OCI-LY3 (cell line): ENCODE measurements around the gene PIEZO1.

Experiments used
- H2AFZ ChIP-seq: fragments of 200-600, 300-600 bp; shearing (Covaris generic); 2 replicates; pipeline ENCODE4 v1.6.0; 2014; ENCODE audit warnings: antibody characterized with exemption, low read depth, low read length
- H3K27ac ChIP-seq: fragments of 200-600, 300-600 bp; sonication (generic); 2 replicates; pipeline ENCODE4 v1.5.1; 2014; ENCODE audit warnings: mild to moderate bottlenecking, low read length, moderate library complexity, mixed read lengths
- H3K27me3 ChIP-seq: fragments of 200-600, 300-600 bp; sonication (generic); 2 replicates; pipeline ENCODE4 v1.6.1; 2014; ENCODE audit warnings: low read depth, low read length, mixed read lengths
- H3K36me3 ChIP-seq: fragments of 200-600, 300-600 bp; sonication (generic); replicated peaks from 2 replicates; pipeline ENCODE3; 2014; ENCODE audit warnings: low read depth, low read length, mixed read lengths
- H3K4me1 ChIP-seq: fragments of 300-600, 200-600 bp; sonication (generic); 2 replicates; pipeline ENCODE4 v1.6.1; 2014; ENCODE audit warnings: low read length, mixed read lengths
- H3K4me2 ChIP-seq: fragments of 200-600, 300-600 bp; sonication (generic); 2 replicates; pipeline ENCODE4 v1.6.1; 2014; ENCODE audit warnings: low read length, mixed read lengths
- H3K4me3 ChIP-seq: fragments of 300-600, 200-600 bp; sonication (generic); 2 replicates; pipeline ENCODE4 v1.5.1; 2014; ENCODE audit warnings: antibody characterized with exemption, mild to moderate bottlenecking, low read length, moderate library complexity
- H3K79me2 ChIP-seq: fragments of 300-600, 200-600 bp; shearing (Covaris generic); 2 replicates; pipeline ENCODE4 v1.6.1; 2014; ENCODE audit warnings: mild to moderate bottlenecking, low read length, mixed read lengths
- H3K9ac ChIP-seq: fragments of 300-600, 200-600 bp; shearing (Covaris generic); 2 replicates; pipeline ENCODE4 v1.6.0; 2014; ENCODE audit warnings: mild to moderate bottlenecking, low read length, moderate library complexity
- H3K9me3 ChIP-seq: fragments of 200-600, 300-600 bp; shearing (Covaris generic); 2 replicates; pipeline ENCODE4 v1.6.1; 2014; ENCODE audit warnings: low read length, mixed read lengths; ENCODE audit not compliant: insufficient read depth
- H4K20me1 ChIP-seq: fragments of 200-600, 300-600 bp; sonication (generic); 2 replicates; pipeline ENCODE4 v1.6.1; 2016; ENCODE audit warnings: low read length, mixed read lengths; ENCODE audit not compliant: insufficient read depth
- CTCF ChIP-seq: fragments of 200-600, 300-600 bp; sonication (generic); IDR thresholded peaks from 2 replicates; pipeline ENCODE4 v1.5.1; 2014; ENCODE audit warnings: antibody characterized with exemption, low read length, low read depth
- EZH2phosphoT487 ChIP-seq: fragments of 200-600 bp; shearing (Covaris generic); IDR thresholded peaks from 2 replicates; pipeline ENCODE4 v1.6.1; 2018; ENCODE audit warnings: antibody characterized with exemption, mixed run types, low read depth

The PIEZO1 gene

DNA sequence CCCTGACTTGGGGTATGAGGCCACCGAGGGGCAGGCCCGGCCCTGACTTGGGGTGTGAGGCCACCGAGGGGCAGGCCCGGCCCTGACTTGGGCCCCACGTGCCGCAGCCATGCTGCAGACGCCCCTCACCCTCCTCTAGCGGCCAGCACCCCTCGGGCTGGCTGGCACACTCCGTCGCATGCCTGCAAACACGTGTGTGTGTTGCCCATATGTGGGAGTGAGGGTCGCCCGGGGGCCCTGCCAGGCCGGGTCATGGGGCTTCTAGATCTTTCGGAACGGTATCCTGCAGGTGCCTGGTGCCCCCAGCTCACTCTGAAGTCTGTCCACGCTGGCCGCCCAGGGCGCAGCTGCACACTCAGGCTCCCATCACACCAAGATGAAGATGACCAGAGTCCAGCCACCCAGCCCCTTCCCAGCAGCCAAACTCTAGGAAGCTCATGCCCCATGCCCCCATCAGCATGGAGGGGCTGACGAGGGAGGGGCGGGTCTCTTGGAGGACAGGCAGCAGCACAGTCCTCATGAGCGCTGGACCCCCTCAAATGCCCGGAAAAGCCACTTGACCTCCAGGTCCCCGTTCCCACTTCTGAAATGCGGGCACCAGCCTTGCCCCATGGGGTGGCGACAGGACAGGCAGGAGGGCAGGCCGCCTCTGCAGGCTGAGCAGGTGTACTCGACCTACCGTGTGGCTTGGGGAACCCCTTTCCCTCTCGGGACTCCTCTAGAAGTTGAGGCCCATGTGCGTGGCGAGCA, 44.9 kb downstream of the PIEZO1 start:
- Histone ChIP-seq H3K27ac (no peak overlapping the region), H3K9ac (no peak overlapping the region), H4K20me1 (peaks cover 6% of the 10 kb centered on the region; the same call in 1 of the 2 replicates), H3K79me2 (no peaks in the 10 kb centered on the region), H3K27me3 (no peaks in the 10 kb centered on the region), H3K4me2 (no peak overlapping the region), H3K4me1 (peaks cover 9% of the 10 kb centered on the region), H3K36me3 (no peaks in the 10 kb centered on the region), H3K9me3 (no peaks in the 10 kb centered on the region), H3K4me3 (no peak overlapping the region), H2AFZ (no peak overlapping the region)
- TF ChIP-seq CTCF = no peak
- TF ChIP-seq EZH2phosphoT487 = no peak

- no peak overlapping the region for H3K4me2 ChIP-seq
- no peaks in the 10 kb centered on the region for H3K36me3 ChIP-seq
- TF ChIP-seq CTCF = no peak
- no peak for TF ChIP-seq EZH2phosphoT487
- H3K27me3 ChIP-seq = no peaks in the 10 kb centered on the region
- no peak overlapping the region for H3K9ac ChIP-seq
- no peak overlapping the region for H2AFZ ChIP-seq
- no peak overlapping the region for H3K4me3 ChIP-seq
- H3K27ac ChIP-seq = no peak overlapping the region
- H3K9me3 ChIP-seq = no peaks in the 10 kb centered on the region
- 0 out of 2 replicates have a peak, but pooled peaks cover 4% of the 10 kb centered on the region for H3K4me1 ChIP-seq
- H4K20me1 ChIP-seq = peaks cover 9% of the 10 kb centered on the region; the same call in 1 of the 2 replicates
- H3K79me2 ChIP-seq = no peaks in the 10 kb centered on the region
These were observed 45.7 kb downstream of the PIEZO1 start for GRCh38 chr16:88739139-88739976.

DNA sequence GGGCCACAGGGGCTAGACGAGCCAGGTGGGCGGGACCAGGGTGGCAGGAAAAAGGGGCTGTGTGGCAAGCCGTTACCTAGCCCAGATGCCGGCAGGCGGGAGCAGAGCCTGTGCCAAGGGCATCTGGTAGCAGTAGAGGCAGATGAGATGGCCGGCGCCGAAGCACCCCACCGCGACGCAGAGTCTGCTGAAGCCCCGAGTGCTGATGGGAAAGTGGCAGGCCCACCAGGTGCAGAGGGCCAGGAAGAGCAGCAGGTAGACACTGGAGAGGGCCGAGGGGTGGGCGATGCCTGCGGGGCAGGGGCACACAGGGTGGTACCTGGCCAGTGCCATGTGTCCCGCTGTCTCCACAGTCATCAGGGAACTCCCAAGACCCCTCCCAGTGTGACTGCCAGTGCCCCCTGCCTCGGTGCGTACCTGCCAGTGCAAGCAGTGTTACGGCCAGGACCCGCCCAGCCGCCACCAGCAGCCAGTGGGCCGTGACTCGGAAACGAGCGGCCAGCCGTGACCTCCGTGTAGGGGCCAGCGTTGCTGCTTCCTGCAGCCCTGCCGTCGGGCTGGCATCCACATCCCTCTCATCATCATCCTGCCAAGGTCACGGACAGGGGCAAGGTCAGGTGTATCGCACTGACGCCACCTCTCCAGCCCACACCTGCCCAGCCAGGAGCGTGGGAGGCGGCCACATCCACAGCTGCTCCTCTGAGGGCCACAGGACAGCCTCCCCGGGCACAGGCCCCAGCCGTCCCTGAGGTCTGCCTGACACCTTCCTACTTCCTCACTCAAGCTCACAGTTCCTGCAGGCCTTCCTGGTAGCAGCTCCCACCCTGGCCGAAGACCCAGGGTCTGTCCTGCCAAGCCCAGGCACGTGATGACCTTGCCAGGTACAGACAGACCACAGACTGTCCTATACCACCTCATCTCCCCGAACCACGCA, 46.6 kb downstream of the PIEZO1 start:
- Histone ChIP-seq H3K27ac (no peak overlapping the region), H3K27me3 (no peaks in the 10 kb centered on the region), H3K4me3 (no peak overlapping the region), H3K36me3 (no peaks in the 10 kb centered on the region), H3K9ac (no peak overlapping the region), H3K4me2 (no peak overlapping the region), H3K4me1 (peaks cover 4% of the 10 kb centered on the region; the same call in 1 of the 2 replicates), H3K79me2 (no peaks in the 10 kb centered on the region), H3K9me3 (no peaks in the 10 kb centered on the region), H4K20me1 (peaks cover 13% of the 10 kb centered on the region; the same call in 1 of the 2 replicates), H2AFZ (no peak overlapping the region)
- no peak for TF ChIP-seq EZH2phosphoT487
- TF ChIP-seq CTCF = no peak
